AG08395 (cell line): ENCODE data around the gene RIN1.
"Not testable (repeated sequence)": the region's sequence is repeated elsewhere in the genome, so short reads cannot be mapped to it uniquely, and the experiment has no call there.

Experiments
- DNase-seq: peaks from one replicate; pipeline ENCODE4 v3.0.0; 2012; ENCODE audit warnings: mixed read lengths, low spot score

RIN1 gene

DNA sequence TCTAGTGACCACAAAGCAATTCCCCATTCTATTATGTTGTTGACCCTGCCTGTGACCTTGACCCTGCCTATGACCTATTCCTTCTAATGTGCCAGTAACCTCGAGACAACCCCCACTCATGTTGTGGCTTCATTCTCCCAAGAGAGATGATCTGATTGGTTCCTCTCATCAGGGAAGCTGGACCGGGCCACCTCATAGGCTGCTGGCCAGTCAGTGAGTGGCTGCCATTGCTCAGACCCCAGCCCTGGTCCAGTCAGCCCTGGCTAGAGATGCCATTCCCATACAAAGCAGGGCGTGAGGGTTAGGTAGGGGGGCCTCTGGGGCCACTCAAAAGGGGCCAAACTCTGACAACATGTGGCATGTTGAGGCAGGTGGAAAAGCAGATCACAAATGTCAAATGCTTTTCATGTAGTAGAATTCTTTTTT is 23.4 kb upstream of the RIN1 start:
- DNase-seq, result no peak

DNA sequence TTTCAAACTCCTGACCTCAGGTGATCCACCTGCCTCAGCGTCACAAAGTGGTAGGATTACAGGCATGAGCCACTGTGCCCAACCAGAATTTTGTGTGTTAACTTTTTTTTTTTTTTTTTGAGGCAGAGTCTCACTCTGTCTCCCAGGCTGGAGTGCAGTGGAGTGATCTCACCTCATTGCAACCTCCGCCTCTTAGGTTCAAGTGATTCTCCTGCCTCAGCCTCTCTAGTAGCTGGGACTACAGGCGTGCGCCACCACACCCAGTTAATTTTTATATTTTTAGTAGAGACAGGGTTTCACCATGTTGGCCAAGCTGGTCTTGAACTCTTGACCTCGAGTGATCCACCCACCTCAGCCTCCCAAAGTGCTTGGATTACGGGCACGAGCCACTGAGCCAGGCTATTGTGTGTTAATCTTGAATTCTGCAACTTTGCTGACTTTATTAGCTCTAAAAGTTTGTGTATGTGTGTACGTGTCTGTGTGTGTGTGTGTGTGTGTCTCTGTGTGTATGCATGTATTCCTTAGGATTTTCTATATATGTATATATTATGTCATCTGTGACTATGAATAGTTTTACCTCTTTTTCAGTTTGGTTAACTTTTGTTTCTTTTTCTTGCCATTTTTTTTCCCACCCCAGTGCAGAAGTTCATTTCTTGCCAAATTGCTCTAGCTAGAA is 14.5 kb upstream of the RIN1 start:
- DNase-seq, result not testable (repeated sequence)

DNA sequence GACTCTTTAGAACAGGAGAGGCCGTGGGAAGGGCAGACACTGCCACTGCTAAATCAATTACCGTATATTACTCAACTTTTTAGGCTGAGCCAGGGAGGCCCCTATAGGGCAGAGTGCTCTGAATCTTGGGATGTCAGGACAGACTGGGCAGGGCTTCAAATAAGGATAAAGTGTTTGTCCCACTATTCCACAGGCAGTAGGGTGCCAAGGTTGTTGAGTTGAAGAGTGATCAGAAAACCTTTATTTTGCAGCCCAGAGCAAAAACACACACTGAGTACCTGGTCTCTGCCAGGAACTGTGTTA is 12.8 kb upstream of the RIN1 start:
- no peak for DNase-seq

DNA sequence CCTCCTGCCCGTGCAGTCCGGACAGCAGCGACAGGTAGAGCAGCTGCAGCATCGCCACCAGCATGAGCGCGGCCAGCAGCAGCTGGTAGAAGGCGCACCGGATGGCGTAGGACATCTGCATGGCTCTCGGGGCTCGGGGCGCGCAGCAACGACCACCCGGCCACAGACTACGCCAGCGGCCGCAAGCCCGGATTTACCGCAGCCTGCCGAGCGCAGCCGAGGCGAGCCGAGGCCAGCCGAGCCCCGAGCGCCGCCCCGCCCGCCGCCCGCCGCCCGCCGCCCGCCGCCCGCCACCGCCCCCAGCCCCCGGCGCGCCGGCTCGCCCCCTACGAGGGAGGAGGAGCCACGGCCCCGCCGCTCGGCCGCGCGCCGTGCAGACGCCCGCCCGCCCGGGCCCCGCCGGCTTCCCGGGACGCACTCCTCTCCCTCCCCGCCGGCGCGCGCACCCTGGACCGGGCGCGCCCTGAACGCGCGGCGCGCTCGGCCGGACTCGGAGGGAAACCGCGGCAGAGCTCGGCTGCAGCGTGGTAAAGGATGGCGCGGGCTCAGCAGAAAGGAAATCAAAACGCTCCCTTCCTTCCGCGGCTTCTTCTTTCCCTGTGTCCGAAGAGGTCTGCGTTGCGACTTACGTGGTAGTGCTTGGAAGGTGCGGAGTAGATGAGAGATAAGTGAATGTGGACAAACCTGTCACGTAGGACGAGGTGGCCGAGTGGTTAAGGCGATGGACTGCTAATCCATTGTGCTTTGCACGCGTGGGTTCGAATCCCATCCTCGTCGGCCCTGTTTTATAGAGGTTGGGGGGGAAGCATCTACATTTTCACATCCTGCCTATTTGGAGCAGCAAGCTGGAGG is 11.4 kb upstream of the RIN1 start, which contains the start of gene B4GAT1:
Gene B4GAT1 (minus strand): TSS at position 205 of the 852 bp plus-strand sequence. CDS start 84 bp downstream, at position 121.
- peak; percentile 80 for DNase-seq

DNA sequence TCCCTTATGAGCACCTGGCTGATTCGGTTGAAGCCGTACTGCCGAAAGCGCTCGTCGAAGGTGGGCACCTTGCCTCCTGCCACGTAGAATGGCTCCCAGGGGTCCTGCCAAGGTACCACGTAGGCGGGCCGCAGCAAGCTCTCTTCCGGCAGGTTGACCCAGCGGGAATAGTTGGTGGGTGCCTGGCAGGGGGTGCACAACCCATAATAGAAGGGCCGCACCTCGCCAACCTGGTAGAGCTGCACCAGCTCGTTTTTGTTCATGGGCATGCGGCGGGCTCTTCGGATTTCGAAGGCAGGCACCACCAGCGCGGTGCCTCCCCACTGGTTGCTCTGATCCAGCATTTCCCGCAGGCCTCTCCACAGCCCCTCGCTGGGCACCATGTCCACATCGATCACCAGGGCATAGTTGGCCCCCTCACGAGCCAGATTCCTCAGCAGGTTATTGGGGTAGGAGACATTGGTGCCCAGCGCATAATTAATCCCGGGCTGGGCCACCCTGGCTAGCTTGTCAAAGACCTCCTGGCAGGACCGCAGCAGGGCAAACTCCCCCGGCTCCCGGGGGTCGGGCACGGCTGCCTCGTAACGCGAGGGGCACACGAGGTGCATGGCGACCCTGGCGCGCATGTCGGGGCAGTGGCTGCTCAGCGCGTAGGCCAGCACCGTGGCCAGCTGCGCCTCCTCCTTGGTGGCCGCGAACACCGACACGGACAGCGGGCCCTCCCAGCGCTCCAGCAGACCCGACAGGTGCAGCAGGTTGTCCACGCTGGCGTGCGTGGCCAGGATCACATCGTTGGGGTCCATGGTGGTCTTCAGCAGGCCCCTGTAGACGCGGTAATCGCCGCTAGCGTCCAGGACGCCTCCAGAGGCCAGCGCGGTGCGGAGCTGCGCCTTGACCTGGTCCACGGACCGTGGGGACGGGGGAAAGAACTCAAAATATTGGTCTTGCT is 10.5 kb upstream of the RIN1 start:
- no peak for DNase-seq

DNA sequence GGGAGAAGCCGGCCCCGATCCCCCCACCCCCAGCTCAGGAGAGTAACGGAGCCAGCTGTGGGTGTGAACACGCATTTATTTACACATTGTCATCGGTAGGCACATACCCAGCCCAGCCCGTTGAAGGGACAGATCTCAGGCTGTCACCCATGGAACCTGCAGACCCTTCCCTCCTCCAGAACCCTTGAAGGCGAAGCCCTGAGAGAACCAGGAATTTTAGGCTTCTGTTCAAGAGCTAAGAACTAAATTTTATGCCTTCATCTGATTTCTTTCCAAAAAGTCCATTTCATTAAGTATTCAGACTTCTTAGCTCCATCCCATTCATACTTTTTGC is 9.0 kb upstream of the RIN1 start:
- DNase-seq, result no peak

DNA sequence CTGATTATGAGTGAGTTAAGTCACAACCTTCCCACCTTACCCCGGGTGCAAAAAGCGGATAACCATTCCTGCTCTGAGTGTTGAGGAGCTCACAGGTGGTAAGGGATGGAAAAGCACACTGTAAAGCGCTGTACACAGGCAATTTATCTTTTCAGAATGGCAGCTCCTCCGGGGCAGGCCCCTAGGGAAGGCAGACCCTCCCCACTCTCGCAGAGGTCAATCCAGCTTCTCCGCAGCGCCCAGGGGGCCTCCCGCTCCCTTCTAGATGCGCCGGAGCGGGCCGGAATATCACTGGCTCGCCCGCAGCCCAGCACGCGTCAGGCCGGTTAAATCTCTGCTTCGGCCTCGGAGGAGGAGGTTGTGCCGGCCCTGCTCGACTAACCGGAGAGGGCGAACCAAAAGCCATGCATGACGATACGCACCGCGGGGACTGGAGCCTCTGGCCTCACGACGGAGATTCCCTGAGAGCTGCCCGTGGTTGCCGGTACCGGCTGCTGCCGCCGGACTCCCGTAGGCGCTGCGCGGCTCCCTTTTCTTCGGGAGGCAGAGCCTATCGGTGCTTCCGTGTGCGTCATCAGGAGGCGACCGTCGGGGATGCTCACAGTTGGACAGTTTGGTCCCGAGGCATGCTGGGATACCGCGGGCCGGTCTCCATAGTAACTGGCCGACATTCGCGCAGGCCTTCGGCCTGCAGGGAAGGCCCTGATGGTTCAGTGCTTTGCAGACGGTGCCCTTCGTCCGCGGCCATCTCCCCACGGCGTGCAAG is 8.5 kb upstream of the RIN1 start, which contains the start of gene BRMS1:
Gene BRMS1 (minus strand): TSS at position 555 of the 766 bp plus-strand sequence. CDS start 2,870 bp downstream, outside the sequence.
- DNase-seq, result peak; percentile 96

DNA sequence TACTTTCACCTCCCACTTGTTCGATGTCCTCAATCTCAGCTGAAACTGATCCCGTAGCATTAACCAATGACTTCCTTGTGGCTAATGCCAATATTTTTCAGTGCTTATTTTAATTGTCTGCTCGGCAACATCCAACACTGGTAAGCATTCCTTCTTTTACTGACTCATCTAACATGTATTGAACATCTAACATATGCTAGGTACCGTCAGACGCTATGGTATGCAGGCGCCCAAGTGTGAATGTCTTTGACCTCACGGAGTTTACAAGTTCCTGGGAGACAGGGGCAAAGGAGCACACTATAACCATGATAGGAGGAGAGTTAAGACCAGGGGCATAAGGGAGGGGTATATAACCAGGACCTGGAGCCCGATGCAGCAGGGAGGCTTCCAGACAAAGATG is 6.9 kb upstream of the RIN1 start:
- DNase-seq, result no peak

DNA sequence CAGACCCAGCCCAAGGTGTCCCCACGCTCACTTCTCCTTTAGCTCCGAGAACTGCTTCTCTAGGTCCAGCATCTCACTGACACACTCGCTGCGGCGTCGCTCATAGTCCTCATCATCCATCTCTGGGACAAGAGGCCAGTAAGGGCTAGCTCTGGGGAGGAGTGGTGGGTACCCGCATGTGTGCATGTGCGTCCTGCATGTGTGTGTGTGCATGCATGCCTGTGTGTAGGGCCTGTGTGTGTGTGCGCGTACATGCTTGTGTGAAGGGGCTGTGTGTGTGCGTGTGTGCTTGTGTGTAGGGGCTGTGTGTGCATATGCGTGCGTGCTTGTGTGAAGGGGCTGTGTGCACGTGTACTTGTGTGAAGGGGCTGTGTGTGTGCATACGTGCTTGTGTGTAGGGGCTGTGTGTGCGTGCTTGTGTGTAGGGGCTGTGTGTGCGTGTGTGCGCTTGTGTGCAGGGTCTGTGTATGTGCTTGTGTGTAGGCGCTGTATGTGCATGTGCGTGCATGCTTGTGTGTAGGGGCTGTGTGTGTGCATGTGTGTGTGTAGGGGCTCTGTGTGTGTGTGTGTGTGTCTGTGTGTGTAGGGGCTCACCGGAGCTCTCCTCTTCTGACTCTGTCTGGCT is 5.4 kb upstream of the RIN1 start:
- no peak for DNase-seq

DNA sequence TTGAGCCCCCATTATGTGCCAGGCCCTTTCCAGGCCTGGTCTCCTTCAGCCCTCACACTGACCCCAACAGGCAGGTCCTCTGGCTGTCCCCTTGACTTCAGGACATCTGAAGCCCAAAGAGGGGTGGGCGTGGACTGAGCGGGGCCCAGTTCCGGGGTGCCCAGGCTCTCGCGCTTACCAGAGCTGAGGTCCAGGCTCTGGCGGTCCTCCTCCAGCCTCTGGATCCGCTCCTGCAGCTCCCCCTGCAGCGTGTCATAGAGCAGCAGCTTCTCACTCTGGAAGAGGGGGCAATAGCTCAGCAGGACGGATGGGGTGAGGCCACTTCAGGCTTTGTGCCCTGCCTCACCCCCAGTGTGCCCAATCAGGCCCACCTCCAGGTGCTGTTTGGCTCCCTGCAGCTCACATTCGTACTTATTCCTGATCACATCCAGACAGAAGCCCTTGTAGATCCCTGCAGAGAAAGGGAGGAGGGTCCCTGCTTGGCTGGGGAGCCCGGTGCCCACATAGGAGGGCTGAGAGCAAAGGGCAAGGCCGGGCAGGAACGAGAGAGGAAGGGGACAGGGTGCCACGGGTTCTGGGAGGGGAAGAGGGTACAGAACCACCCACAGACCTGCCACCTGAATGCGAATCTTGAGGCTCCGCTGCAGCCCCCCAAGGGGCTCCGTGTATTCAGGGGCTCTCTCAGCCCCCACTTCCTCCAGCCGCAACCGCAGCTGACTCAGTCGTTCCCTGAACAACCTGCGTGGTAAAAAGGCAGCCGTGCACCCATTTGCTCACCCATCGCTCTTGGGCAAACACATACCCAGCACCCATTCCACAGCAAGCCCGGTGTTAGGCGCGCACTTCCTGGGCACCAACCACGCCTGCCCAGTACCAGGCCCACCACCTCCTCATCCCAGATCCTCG is 4.6 kb upstream of the RIN1 start:
- DNase-seq, result no peak

DNA sequence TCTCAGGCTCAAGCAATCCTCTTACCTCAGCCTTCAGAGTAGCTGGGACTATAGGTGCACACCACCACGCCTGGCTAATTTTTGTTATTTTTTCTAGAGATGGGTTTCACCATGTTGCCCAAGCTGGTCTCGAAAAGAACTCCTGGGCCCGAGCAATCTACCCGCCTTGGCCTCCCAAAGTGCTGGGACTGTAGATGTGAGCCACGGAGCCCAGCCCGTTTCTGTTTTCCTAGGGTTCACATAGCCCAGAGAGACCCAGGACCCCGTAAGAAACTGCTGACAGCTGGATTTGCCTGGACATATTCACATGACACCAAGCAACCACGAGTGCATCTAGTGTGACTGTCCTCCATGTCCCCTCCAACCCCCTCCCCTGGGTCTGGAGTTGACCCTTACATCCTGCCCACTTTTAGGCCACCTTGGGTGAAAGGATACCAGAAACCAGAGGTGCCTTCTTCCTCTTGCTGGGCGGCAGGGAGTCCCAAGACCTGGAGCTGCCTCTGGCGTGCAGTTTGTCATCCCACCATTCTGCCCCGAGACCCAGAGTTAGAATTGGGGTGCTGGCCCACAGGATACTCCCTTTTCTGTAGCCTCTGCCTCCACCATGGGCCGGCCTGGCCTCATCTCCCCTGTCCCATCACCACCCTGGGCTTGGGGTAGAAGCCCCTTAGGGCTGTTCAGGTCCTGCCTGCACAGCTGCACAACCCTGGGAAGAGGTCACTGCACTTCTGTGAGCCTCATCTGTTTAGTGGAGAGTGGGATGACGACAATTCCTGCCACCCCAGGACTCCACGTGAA is 3.7 kb upstream of the RIN1 start:
- DNase-seq, result no peak

DNA sequence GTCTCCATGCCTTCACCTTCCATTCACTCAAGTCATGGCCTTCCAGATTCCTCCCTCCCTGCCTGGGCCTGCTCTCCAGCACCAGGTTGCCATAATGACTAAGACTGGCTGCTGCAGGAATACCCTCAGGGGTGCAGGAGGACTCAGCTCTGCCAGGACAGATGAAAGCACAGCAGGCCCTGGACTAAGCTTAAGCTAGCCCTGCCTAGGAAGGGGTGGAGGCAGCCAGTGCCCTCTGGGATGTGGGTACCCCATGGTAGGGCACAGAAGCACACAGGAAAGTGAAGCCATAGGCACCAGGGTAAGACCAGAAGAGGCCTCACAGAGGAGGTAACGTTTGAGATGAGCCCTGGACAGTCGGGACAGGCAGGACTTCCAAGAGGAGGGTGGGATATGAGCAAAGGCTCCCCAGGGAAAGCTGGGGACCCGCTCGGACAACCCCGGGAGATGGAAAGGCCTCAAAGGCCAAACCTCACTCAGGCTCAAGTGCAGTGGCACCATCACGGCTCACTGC is 3.0 kb upstream of the RIN1 start:
- no peak for DNase-seq

DNA sequence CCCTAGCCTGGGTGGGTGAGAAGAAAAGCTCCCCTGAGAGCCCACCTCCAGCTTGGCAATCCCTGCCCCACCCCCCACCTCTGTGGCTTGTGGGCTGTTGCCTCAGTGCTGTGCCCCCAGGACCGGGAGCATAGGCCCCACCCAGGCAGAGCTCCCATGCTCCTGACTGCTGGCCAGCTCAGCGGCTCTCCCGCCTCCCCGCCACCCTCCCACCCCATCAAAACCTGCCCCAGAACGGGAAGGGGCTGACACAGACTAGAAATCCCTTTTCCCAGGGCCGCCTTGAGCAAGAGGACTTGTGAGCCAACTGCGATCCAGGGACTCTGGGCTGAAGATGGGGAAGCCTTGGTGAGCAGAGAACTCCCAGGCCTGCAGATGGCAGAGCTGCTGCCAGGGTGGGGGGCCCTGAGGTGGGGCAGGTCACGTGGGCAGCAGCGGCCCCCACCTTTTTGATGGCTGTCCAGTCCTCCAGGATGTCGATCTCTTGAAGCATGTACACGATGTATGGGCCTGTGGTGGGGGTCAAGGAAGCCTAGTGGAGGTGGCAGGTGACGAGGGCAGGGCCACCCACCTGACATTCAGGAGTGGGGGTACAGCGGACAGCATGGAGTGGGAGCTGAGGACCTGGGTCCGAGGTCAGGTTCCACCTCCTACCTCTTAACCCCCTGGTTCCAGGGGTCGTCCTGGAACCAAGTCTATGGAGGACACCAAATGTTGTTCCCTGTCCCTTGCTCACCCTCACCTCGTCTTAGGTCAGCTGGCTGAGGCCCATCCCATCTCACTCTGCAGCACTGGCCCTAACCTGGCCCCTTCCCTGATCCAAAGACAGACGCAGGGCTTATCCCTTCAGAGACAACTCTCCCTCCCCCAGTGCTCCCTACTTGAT is 2.3 kb upstream of the RIN1 start:
- DNase-seq, result no peak

DNA sequence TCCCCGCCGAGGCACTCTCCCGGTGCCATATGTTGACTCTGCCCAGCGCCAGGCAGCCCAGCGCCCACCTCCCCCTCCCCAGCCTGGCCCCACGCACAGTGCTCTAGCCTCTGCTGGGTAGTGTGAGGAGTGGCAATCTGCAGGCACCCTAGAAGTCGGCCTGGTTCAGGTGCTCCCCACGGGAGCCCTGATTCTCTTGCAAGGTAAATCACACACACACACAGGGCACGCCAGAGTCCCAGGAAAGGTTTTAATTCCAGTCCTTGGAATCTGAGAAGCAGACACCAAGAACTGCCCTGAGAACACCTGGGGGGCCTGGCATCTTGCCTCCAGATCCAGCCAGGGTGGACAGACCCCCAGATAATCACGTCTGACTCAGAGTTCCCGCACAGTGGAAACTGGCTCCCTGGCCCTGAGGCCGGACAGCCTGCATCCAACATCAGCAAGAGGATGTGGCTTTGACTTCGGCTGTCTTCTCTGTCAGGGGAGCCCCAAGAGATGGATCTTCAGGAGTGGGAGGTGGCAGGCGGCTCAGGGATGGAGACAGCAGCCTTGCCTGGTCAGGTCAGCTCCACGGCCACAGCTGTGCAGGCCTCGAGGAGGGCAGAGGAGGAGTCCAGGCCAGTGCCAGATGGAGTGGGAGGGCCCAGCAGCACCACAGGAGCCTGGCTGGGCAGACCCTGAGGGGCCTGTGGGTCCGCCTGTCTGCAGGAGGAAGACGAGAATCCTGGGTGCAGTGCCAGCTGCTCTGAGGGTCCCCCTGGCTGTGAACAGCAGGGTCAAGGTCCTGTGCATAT is 1.1 kb upstream of the RIN1 start:
- no peak for DNase-seq

DNA sequence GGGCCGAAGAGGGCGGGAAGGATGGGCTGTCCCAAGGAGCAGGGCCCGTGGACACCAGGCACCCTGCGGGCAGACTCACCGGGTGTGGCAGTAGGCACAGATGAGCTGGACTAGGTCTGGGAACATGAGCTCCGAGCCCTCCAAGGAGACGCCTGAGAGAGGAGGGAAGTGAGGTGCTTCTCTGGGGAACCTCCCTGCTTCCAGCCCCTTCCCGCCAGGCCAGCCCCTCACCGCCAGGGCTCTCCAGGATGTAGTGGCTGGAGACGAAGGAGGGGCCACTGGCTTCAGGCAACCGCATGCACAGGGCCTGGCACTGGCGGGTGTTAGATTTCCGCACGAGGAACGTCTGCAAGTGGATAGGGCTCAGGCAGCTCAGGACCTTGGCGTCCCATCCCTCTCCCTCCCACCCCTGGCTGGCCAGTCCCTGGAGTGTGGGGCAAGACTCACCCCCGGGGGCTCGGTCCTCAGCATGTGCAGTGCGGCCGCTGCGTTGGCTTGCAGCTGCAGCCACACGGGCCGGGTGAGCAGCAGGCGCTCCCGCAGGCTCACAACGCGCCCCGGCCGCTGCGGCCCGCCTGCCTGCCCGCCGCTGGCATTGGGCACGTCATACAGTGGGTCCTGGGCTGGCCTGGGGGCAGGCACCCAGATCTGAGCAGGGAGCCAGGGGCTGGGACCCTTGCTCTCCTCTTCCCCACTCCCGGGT is 552 bp downstream of the RIN1 start:
- peak; percentile 44 for DNase-seq

DNA sequence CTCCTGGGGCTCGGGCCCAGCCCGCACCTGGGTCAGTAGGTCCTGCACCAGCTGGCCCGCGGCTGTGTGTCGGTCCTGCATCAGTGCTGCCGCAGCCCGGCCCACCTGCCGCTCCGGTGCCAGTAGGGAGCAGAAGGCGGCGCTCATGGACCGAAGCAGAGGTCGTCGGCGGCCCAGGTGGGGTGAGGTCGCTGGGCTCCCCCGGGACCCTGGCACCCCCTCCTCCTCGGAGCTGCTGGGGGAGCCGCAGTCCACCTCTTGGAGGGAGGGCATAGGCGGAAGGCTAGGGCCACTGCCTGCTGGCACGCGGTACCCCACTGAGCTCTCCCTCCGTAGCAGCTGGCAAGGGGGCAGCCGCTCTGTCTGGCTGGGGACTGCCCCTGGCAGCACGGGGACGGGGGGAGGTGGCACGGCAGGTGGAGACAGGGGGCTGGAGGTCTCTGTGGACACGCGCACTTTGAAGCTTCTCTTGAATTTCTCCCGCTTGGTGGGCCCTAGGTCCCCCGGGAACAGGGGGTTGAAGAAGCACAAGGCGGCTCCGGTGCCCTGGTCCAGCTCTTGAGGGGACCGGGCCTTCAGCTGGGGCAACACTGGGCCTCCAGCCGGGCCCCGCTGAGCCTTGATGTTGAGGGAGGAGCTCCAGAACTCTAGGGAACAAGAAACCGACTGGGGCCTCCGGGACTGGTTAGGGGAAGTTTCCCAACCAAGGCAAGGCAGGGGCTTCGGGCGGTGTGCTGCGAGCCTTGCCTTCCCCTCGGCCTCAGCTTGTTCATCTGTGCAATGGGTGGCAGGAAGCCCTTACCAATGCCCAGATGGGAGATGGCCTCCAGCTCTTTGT is 1.4 kb downstream of the RIN1 start:
- DNase-seq, result no peak
